ENCODE data around the gene ZNF462. TPM values are rescaled to one million over a fixed set of nuclear protein-coding genes. Genes with fewer than 3 reads are reported as not detected.

ZNF462 gene
- total and polyA plus RNA-seq, 2 of the 4 experiments (the other 2 are of a cell fraction), result 6.1 to 18.8 TPM

DNA sequence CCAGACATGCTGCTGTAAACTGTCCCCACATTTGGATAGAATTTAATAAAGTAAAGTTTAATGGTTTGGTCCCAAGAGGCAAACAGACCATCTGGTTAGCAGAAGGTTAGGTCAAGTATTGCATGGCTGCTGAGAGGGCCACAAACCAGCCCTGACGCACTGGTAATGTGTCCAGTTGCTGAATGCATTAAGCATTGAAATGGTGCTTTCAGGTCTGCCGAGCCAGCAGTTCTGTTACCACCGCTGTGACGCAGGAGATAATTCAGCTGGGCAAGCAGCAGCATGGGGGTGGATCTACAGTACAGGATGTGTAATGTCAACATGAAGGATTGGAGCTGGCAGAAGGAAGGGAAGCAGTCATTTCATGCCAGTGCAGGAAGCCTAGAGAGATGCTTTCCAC is 16.0 kb downstream of the ZNF462 start (continued):
- peak; percentile 5; the same call in 1 of the 2 replicates for TF ChIP-seq MAZ (IDR thresholded peaks at IDR 0.05; ENCODE audit: borderline replicate concordance, low read depth, low read length)
- peak; percentile 34; the same call in 1 of the 2 replicates for TF ChIP-seq FOS (IDR thresholded peaks at IDR 0.05; ENCODE audit: low read depth, low read length)

DNA sequence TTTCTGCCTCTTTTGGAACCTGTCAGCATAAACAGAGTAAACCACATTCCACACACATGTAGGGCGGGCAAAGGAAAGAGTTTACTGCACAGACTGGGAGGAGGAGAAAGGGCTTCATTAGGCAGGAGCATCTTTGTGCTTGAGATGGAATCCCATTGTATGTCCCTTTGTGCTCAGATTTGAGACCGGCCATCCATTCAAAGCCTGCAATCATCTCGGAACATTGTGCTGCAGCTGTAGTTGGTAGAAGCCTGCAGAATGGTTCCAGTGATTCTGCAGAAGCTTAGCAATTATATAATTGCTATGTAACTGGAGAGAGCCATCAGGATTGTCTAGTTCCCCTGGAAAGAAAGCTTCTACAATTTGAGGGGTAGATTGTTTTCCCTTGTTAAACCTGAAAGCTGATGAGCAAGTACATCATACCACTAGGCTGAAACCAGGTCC is 16.5 kb downstream of the ZNF462 start:
- Histone ChIP-seq H3K4me1 (ENCODE audit: control insufficient read depth, insufficient read depth, low read length) (peaks cover 25% of the 10 kb centered on the region), H2BK20ac (ENCODE audit: low read depth, low read length) (no peak overlapping the region), H3K4me3 (ENCODE audit: insufficient read depth, low read depth, low read length) (no peak overlapping the region), H3K4ac (ENCODE audit: low read depth, low read length) (no peak overlapping the region), H3K79me1 (ENCODE audit: low read depth in 1 of 2, low read length in 2 of 2) (peaks cover 37 to 65% of the 10 kb centered on the region in 2 experiments), H3K4me2 (ENCODE audit: low read depth, low read length) (peak overlapping the region; percentile 11), H3K36me3 (ENCODE audit: control insufficient read depth, insufficient read depth, low read length) (no peaks in the 10 kb centered on the region), H3K18ac (ENCODE audit: low read depth, low read length) (peak overlapping the region; percentile 48; the same call in 1 of the 2 replicates), H4K91ac (ENCODE audit: insufficient read depth, low read depth, low read length) (no peak overlapping the region), H4K8ac (ENCODE audit: low read depth in 2 of 2, low read length in 2 of 2) (peak overlapping the region in 1 of 2 experiments; percentile 13; a peak in 3 of 4 replicates), H3K14ac (replicated peaks; ENCODE audit: low read depth, low read length) (no peak overlapping the region), H2AK9ac (replicated peaks; ENCODE audit: low read depth, low read length, poor library complexity) (no peak overlapping the region), H3K27me3 (ENCODE audit: control insufficient read depth, insufficient read depth, low read length) (no peaks in the 10 kb centered on the region), H3K27ac (ENCODE audit: insufficient read depth, low read length) (peak overlapping the region; percentile 22; the same call in 1 of the 2 replicates), H3K9me3 (ENCODE audit: control insufficient read depth, insufficient read depth, low read length) (no peaks in the 10 kb centered on the region), H2BK120ac (ENCODE audit: low read depth, low read length) (no peak overlapping the region), H2BK15ac (ENCODE audit: low read depth, low read length) (0 out of 3 replicates have a peak overlapping the region, but pooled peaks have one; percentile 5), H2AK5ac (ENCODE audit: low read depth, low read length) (0 out of 2 replicates have a peak overlapping the region, but pooled peaks have one; percentile 2), H2AFZ (replicated peaks; ENCODE audit: low read length, poor library complexity) (no peak overlapping the region), H3K9me1 (ENCODE audit: insufficient read depth, low read length) (peaks cover 12% of the 10 kb centered on the region), H3K23ac (ENCODE audit: low read depth, low read length) (no peak overlapping the region), H4K5ac (ENCODE audit: low read depth, low read length) (peak overlapping the region; percentile 22; the same call in 1 of the 2 replicates), H2BK5ac (ENCODE audit: low read depth, low read length, poor library complexity, severe bottlenecking) (peak overlapping the region; percentile 2), H3K56ac (ENCODE audit: extremely low read depth, insufficient read depth, low read length) (no peak overlapping the region), H3K9ac (ENCODE audit: low read depth, low read length) (no peak overlapping the region), H4K20me1 (ENCODE audit: insufficient read depth, low read length) (peaks cover 5% of the 10 kb centered on the region)
- POLR2A ChIA-PET (ENCODE audit: unreplicated experiment), result interaction anchor here (0.6 kb wide), 1 partner anchor 18 kb away, joined by 4 read pairs; no protein-coding TSS in a partner anchor
- DNase-seq (no peak), ATAC-seq (ENCODE audit: low read depth) (peak; percentile 27)
- intact Hi-C loops (cut with micrococcal nuclease) (loop anchor here (2.0 kb wide), 1 partner anchor 15 kb away; no protein-coding TSS in a partner anchor), in situ Hi-C loops (cut with MboI; ENCODE audit: low sequenced_read_pairs) (loop anchor here (25.0 kb wide), 2 partner anchors 408 to 858 kb away; partner anchors contain the start of gene RAD23B), dilution Hi-C loops (cut with HindIII; ENCODE audit: low sequenced_read_pairs, unreplicated experiment) (no loop called here)
- TF ChIP-seq MXI1 (IDR thresholded peaks at IDR 0.05; ENCODE audit: borderline replicate concordance, low read depth, low read length) (no peak), RCOR1 (IDR thresholded peaks at IDR 0.05; ENCODE audit: insufficient replicate concordance, low read length) (no peak), NFE2L2 (IDR thresholded peaks at IDR 0.05; ENCODE audit: low read depth, low read length) (no peak), CHD1 (IDR thresholded peaks at IDR 0.05; ENCODE audit: low read depth, low read length) (no peak)
- TF ChIP-seq, protein P1, sequence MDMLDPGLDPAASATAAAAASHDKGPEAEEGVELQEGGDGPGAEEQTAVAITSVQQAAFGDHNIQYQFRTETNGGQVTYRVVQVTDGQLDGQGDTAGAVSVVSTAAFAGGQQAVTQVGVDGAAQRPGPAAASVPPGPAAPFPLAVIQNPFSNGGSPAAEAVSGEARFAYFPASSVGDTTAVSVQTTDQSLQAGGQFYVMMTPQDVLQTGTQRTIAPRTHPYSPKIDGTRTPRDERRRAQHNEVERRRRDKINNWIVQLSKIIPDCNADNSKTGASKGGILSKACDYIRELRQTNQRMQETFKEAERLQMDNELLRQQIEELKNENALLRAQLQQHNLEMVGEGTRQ (IDR thresholded peaks at IDR 0.05; ENCODE audit: low read depth, low read length), result no peak
- CTCF ChIA-PET, result interaction anchor here (0.6 kb wide), 2 partner anchors 715 to 1916 kb away, joined by 3 to 6 read pairs; no protein-coding TSS in a partner anchor
- no TSS peak for BruUV-seq (replicated peaks)
- WGBS, 2 experiments (ENCODE audit: extremely low coverage in 2 of 2, insufficient read length in 1 of 2), result no CpG with 5 or more reads among the region's 3 CpGs
